ENCODE results near the gene KIAA0825.

Gene KIAA0825

GRCh38 chr5:94505327-94506068 is 112.9 kb downstream of the KIAA0825 start:
- DNase-seq (ENCODE audit: low read depth in 3 of 3) = no peak

GRCh38 chr5:94503677-94504076 is 114.7 kb downstream of the KIAA0825 start:
- no peak for DNase-seq (ENCODE audit: low read depth in 3 of 3)

GRCh38 chr5:94501365-94501764 is 117.0 kb downstream of the KIAA0825 start:
- no peak for DNase-seq (ENCODE audit: low read depth in 3 of 3)

GRCh38 chr5:94499806-94500205 is 118.6 kb downstream of the KIAA0825 start:
- no peak for DNase-seq (ENCODE audit: low read depth in 3 of 3)

- DNase-seq (ENCODE audit: low read depth in 3 of 3) = no peak
Observed at GRCh38 chr5:94498199-94498598, 120.2 kb downstream of the KIAA0825 start.

GRCh38 chr5:94485067-94485466 is 133.3 kb downstream of the KIAA0825 start:
- no peak for DNase-seq (ENCODE audit: low read depth in 3 of 3)

- DNase-seq (ENCODE audit: low read depth in 3 of 3) = no peak
Observed at GRCh38 chr5:94481059-94481458, 137.3 kb downstream of the KIAA0825 start.

- no peak for DNase-seq (ENCODE audit: low read depth in 3 of 3)
Observed at GRCh38 chr5:94480486-94480885, 137.9 kb downstream of the KIAA0825 start.

GRCh38 chr5:94473936-94474335 is 144.5 kb downstream of the KIAA0825 start:
- DNase-seq (ENCODE audit: low read depth in 3 of 3) = no peak

GRCh38 chr5:94471521-94471920 is 146.9 kb downstream of the KIAA0825 start:
- no peak for DNase-seq (ENCODE audit: low read depth in 3 of 3)

- DNase-seq (ENCODE audit: low read depth in 3 of 3) = no peak
Observed at GRCh38 chr5:94470802-94471201, 147.6 kb downstream of the KIAA0825 start.

- no peak for DNase-seq (ENCODE audit: low read depth in 3 of 3)
Observed at GRCh38 chr5:94469894-94470329, 148.5 kb downstream of the KIAA0825 start.

GRCh38 chr5:94467954-94468930 is 150.2 kb downstream of the KIAA0825 start:
- no peak for DNase-seq (ENCODE audit: low read depth in 3 of 3)

GRCh38 chr5:94467346-94467953 is 151.0 kb downstream of the KIAA0825 start:
- DNase-seq (ENCODE audit: low read depth in 3 of 3) = no peak

GRCh38 chr5:94463739-94464138 is 154.7 kb downstream of the KIAA0825 start:
- no peak for DNase-seq (ENCODE audit: low read depth in 3 of 3)

GRCh38 chr5:94461131-94461530 is 157.3 kb downstream of the KIAA0825 start:
- no peak for DNase-seq (ENCODE audit: low read depth in 3 of 3)

GRCh38 chr5:94459915-94460314 is 158.5 kb downstream of the KIAA0825 start:
- DNase-seq (ENCODE audit: low read depth in 3 of 3) = no peak

GRCh38 chr5:94457788-94458187 is 160.6 kb downstream of the KIAA0825 start:
- DNase-seq (ENCODE audit: low read depth in 3 of 3) = no peak

GRCh38 chr5:94445726-94446125 is 172.7 kb downstream of the KIAA0825 start:
- DNase-seq (ENCODE audit: low read depth in 3 of 3) = no peak

GRCh38 chr5:94442991-94443390 is 175.4 kb downstream of the KIAA0825 start:
- no peak for DNase-seq (ENCODE audit: low read depth in 3 of 3)

- DNase-seq (ENCODE audit: low read depth in 3 of 3) = no peak
Observed at GRCh38 chr5:94442076-94442475, 176.3 kb downstream of the KIAA0825 start.

- no peak for DNase-seq (ENCODE audit: low read depth in 3 of 3)
Observed at GRCh38 chr5:94440015-94440414, 178.4 kb downstream of the KIAA0825 start.

Data from stimulated activated CD4-positive, alpha-beta T cell treated with anti-CD3 and anti-CD28 coated beads, TNF-alpha, amount 100 ng/mL, for 4 hours (primary cell).